ENCODE measurements around the gene TMEM235.

- no peak for TF ChIP-seq REST (IDR thresholded peaks at IDR 0.05)
- TF ChIP-seq CTCF (IDR thresholded peaks at IDR 0.05; ENCODE audit: low read depth, low read length, missing input control), result no peak
- TF ChIP-seq RXRA (IDR thresholded peaks at IDR 0.05), result no peak
- no peak for TF ChIP-seq YY1 (IDR thresholded peaks at IDR 0.05)
- TF ChIP-seq MAX (IDR thresholded peaks at IDR 0.05), result no peak
- no peak for TF ChIP-seq RAD21 (IDR thresholded peaks at IDR 0.05)
- no peak for TF ChIP-seq HNF4A (conservative IDR thresholded peaks at IDR 0.05)
- no peak for TF ChIP-seq ZBTB33 (IDR thresholded peaks at IDR 0.05)
- TF ChIP-seq GABPA (IDR thresholded peaks at IDR 0.05 in 1 of 2, conservative IDR thresholded peaks at IDR 0.05 in 1 of 2), result no peak
- TF ChIP-seq ATF3 (IDR thresholded peaks at IDR 0.05), result no peak
- TF ChIP-seq TAF1 (conservative IDR thresholded peaks at IDR 0.05), result no peak
- no peak for TF ChIP-seq FOXA1 (IDR thresholded peaks at IDR 0.05)
Observed at GRCh38 chr17:78278139-78278741, 46.8 kb downstream of the TMEM235 start.

Data from liver (tissue), 3 donors.